Muscle layer of duodenum (tissue), 2 donors: ENCODE data around the gene ZSCAN1.

Experiments
- H3K27ac ChIP-seq: one replicate; pipeline ENCODE4 v1.7.0; 2013; ENCODE audit warnings: mild to moderate bottlenecking, low read length
- H3K27me3 ChIP-seq: one replicate; pipeline ENCODE4 v1.7.0; 2013; ENCODE audit warnings: low read depth, mild to moderate bottlenecking, control low read depth, low read length
- H3K36me3 ChIP-seq, 2 donors: one replicate each; pipeline ENCODE4 v1.7.0; 2013; ENCODE audit warnings: low read length in 2 of 2, control low read depth in 1 of 2, mild to moderate bottlenecking in 1 of 2; ENCODE audit not compliant: insufficient read depth in 2 of 2, control insufficient read depth in 1 of 2
- H3K4me1 ChIP-seq, 2 donors: one replicate each; pipeline ENCODE4 v1.7.0; 2013; ENCODE audit warnings: low read length in 2 of 2, mild to moderate bottlenecking in 2 of 2, control low read depth in 1 of 2, moderate library complexity in 1 of 2; ENCODE audit not compliant: insufficient read depth in 2 of 2, control insufficient read depth in 1 of 2
- H3K4me3 ChIP-seq, 2 donors: one replicate each; pipeline ENCODE4 v1.7.0; 2013; ENCODE audit warnings: low read length in 2 of 2, low read depth in 1 of 2, mild to moderate bottlenecking in 1 of 2
- H3K9me3 ChIP-seq, 2 donors: one replicate each; pipeline ENCODE4 v1.7.0; 2013; ENCODE audit warnings: low read length in 2 of 2, control low read depth in 1 of 2, mild to moderate bottlenecking in 1 of 2; ENCODE audit not compliant: control insufficient read depth in 1 of 2
- donor health status: healthy.

Gene ZSCAN1

GRCh38 chr19:58056861-58057260, 23.0 kb downstream of the ZSCAN1 start:
- peaks cover 0 to 5% of the 10 kb centered on the region in 2 donors for H3K36me3 ChIP-seq
- peaks cover 3 to 30% of the 10 kb centered on the region in 2 donors for H3K9me3 ChIP-seq
- H3K27me3 ChIP-seq, result no peaks in the 10 kb centered on the region
- peaks cover 0 to 3% of the 10 kb centered on the region in 2 donors for H3K4me1 ChIP-seq
- H3K4me3 ChIP-seq, result no peak overlapping the region
- H3K27ac ChIP-seq, result no peak overlapping the region

GRCh38 chr19:58058467-58058866, 24.6 kb downstream of the ZSCAN1 start:
- Histone ChIP-seq H3K27ac (peak overlapping the region; percentile 49), H3K27me3 (no peaks in the 10 kb centered on the region), H3K4me3 (peak overlapping the region; percentile 23 to 75), H3K36me3 (peaks cover 0 to 15% of the 10 kb centered on the region in 2 donors), H3K4me1 (peaks cover 0 to 3% of the 10 kb centered on the region in 2 donors), H3K9me3 (peaks cover 3 to 31% of the 10 kb centered on the region in 2 donors)

DNA sequence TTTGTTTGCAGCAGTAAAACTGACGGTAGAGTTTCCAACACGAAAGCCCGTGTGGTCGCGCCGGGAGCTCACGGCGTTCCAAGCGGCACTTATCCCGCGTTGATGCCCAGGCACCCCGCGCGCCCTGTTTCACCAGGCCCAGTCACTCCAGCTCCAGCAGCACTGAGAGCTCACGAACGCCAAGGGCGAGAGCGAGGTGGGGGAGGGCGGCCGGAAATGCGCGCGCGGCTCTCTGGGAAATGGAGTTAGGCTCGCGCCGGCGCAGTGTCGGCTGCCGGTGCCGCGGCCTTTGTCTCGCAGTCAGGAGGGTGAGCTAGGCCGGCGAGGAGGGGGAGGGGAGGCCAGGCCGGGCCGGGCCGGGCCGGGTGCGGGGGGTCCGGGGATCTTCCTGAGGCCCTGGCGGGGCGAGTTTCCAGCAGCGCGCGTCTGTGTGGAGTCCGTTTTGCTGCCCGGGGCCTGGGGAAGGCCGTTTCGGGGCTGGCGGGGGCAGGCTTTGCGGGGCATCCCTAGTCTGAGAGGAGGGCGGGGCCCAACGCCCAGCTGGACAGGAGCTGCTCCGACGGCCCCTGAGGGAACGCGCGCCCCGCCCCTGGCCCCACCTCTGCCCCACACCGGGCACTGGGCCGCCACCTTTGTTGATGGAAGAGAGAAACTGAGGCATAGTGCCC, 25.3 kb downstream of the ZSCAN1 start, which contains the start of gene ZNF135:
Gene ZNF135 (plus strand): TSS at position 280 of the 668 bp plus-strand sequence. CDS start 721 bp downstream, outside the sequence.
- H3K27me3 ChIP-seq, result no peaks in the 10 kb centered on the region
- H3K9me3 ChIP-seq, result peaks cover 8 to 37% of the 10 kb centered on the region in 2 donors
- H3K4me1 ChIP-seq, result peaks cover 0 to 3% of the 10 kb centered on the region in 2 donors
- peak within 1 kb of the TSS; percentile 59 to 75 for H3K4me3 ChIP-seq
- peaks cover 0 to 18% of the 10 kb centered on the region in 2 donors for H3K36me3 ChIP-seq
- H3K27ac ChIP-seq, result peak within 1 kb of the TSS; percentile 49

DNA sequence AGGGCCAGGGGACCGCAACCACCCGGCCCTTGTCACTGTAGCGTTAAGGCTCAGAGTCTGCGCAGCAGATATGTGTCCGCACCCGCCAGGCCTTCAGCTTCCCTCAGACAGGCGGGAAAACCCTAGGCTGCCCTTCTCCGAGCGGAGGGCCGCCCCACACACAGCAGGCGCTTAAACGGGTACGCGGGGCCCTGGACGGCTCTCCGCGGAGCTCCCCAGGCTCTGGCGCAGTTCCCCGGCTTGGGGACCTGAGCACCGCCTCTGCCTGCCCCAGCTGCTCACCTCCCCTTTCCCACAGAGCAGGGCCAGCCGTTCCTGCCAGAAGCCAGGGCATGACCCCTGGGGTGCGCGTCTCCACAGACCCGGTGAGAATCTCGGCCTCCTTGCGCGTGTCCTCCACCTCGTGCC, 25.9 kb downstream of the ZSCAN1 start:
- H3K4me1 ChIP-seq, result peaks cover 0 to 3% of the 10 kb centered on the region in 2 donors
- peak overlapping the region; percentile 45 for H3K27ac ChIP-seq
- peaks cover 10 to 38% of the 10 kb centered on the region in 2 donors for H3K9me3 ChIP-seq
- H3K4me3 ChIP-seq, result peak overlapping the region; percentile 59 to 75
- peaks cover 0 to 22% of the 10 kb centered on the region in 2 donors for H3K36me3 ChIP-seq
- no peaks in the 10 kb centered on the region for H3K27me3 ChIP-seq

DNA sequence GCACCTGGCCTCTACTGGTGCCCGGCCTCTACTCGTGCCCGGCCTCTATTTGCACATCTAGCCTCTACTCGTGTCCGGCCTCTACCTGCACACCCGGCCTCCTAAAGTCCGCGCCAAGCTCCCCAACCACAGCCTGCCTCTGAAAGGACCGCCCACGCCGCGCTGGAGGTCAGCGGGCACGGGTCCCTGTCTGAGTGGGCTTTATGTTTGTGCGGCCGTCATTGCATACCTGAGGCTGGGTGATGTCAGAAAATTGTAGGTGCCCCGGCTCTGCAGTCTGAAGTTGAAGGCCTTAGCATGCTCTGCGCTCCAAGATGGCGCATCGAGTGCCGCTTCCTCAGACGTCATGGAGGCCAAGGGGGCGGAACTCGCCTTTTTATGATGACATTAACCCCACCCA, 26.4 kb downstream of the ZSCAN1 start:
- Histone ChIP-seq H3K9me3 (peaks cover 10 to 38% of the 10 kb centered on the region in 2 donors), H3K36me3 (peaks cover 0 to 27% of the 10 kb centered on the region in 2 donors), H3K27ac (no peak overlapping the region), H3K27me3 (no peaks in the 10 kb centered on the region), H3K4me1 (peaks cover 0 to 3% of the 10 kb centered on the region in 2 donors), H3K4me3 (peak overlapping the region in 1 of 2 donors; percentile 75)

GRCh38 chr19:58063712-58064111, 29.9 kb downstream of the ZSCAN1 start:
- Histone ChIP-seq H3K4me1 (peaks cover 0 to 1% of the 10 kb centered on the region in 2 donors), H3K4me3 (peak overlapping the region in 1 of 2 donors; percentile 34), H3K9me3 (peaks cover 44 to 64% of the 10 kb centered on the region in 2 donors), H3K36me3 (peaks cover 0 to 62% of the 10 kb centered on the region in 2 donors), H3K27ac (no peak overlapping the region), H3K27me3 (no peaks in the 10 kb centered on the region)

DNA sequence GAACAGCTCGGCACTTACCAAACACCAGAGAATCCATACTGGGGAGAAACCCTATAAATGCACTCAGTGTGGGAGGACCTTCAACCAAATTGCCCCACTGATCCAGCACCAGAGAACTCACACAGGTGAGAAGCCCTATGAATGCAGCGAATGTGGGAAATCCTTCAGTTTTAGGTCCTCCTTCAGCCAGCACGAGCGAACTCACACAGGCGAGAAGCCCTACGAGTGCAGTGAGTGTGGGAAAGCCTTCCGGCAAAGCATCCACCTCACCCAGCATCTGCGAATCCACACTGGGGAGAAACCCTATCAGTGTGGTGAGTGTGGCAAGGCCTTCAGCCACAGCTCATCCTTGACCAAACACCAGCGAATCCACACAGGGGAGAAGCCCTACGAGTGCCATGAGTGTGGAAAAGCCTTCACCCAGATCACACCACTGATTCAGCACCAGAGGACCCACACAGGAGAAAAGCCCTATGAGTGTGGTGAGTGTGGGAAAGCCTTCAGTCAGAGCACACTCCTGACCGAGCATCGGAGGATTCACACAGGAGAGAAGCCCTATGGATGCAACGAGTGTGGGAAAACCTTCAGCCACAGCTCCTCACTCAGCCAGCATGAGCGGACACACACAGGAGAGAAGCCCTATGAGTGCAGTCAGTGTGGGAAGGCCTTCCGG, 33.6 kb downstream of the ZSCAN1 start:
- Histone ChIP-seq H3K27ac (no peak overlapping the region), H3K4me1 (no peaks in the 10 kb centered on the region), H3K27me3 (no peaks in the 10 kb centered on the region), H3K36me3 (peaks cover 0 to 88% of the 10 kb centered on the region in 2 donors), H3K4me3 (peak overlapping the region in 1 of 2 donors; percentile 60), H3K9me3 (peaks cover 57 to 85% of the 10 kb centered on the region in 2 donors)

- H3K27ac ChIP-seq, result no peak overlapping the region
- peaks cover 0 to 19% of the 10 kb centered on the region in 2 donors for H3K36me3 ChIP-seq
- peaks cover 9 to 65% of the 10 kb centered on the region in 2 donors for H3K9me3 ChIP-seq
- no peaks in the 10 kb centered on the region for H3K27me3 ChIP-seq
- H3K4me3 ChIP-seq, result peak overlapping the region in 1 of 2 donors; percentile 50
- no peaks in the 10 kb centered on the region for H3K4me1 ChIP-seq
These were observed 46.0 kb downstream of the ZSCAN1 start for GRCh38 chr19:58079792-58080191.

GRCh38 chr19:58083021-58083420, 49.2 kb downstream of the ZSCAN1 start:
- Histone ChIP-seq H3K9me3 (peaks cover 0 to 69% of the 10 kb centered on the region in 2 donors), H3K4me3 (peak overlapping the region; percentile 7 to 35)

DNA sequence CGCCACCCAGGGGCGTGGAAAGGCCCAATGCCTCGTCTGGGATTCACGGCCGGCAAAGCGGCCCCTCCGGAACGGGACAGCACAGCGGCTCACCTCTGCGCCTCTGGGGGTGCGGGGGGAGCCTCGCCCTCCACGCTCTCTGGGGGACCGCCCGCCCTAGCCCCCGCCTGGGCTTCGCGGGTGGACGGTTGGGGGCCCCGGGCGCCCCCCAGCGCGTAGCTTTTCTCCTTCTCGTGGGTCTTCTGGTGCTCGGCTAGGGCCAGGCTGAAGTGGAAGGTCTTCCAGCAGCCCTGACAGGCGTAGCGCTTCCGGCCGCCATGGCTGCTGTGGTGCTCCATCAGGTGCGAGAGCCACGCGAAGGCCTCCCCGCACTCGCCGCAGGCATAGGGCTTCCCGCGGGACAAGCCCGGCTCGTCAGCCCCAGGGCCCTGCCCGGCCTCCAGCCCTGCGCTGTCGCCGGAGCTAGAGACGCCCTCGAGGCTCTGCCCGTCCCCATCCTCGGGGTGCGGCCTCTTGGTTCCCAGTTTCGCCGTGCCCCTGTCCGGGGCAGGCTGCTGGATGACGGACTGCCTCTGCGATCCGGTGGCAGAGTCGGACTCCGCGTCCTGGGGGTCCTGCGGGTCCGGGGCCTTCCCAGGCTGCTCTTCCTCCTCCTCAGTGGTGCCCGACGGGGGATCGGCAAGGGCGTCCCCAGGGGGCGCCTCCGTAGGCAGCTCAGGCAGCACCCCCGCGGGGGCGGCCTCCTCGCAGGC, 50.9 kb downstream of the ZSCAN1 start:
- Histone ChIP-seq H3K36me3 (peaks cover 9 to 63% of the 10 kb centered on the region in 2 donors), H3K4me3 (peak overlapping the region in 1 of 2 donors; percentile 35), H3K9me3 (peaks cover 0 to 64% of the 10 kb centered on the region in 2 donors), H3K27ac (no peak overlapping the region), H3K4me1 (no peaks in the 10 kb centered on the region), H3K27me3 (no peaks in the 10 kb centered on the region)

More at GRCh38 chr19:58083021-58083420, 49.2 kb downstream of the ZSCAN1 start:
- Histone ChIP-seq H3K4me1 (no peaks in the 10 kb centered on the region), H3K27me3 (no peaks in the 10 kb centered on the region), H3K27ac (no peak overlapping the region), H3K36me3 (peaks cover 9 to 52% of the 10 kb centered on the region in 2 donors)
